Gastroesophageal sphincter (tissue), 2 donors: ENCODE results near the gene CLEC19A.

ENCODE experiments used
- POLR2A ChIP-seq, 2 donors: fragments of 450-650 bp; IDR thresholded peaks; one replicate each; pipeline ENCODE4 v1.6.1; 2017; ENCODE audit warnings: antibody characterized with exemption in 2 of 2, mild to moderate bottlenecking in 2 of 2, moderate library complexity in 1 of 2
- POLR2AphosphoS5 ChIP-seq: sonication (generic); formaldehyde crosslinking; IDR thresholded peaks from one replicate; pipeline ENCODE4 v1.6.1; 2017; ENCODE audit warnings: antibody characterized with exemption

DNA sequence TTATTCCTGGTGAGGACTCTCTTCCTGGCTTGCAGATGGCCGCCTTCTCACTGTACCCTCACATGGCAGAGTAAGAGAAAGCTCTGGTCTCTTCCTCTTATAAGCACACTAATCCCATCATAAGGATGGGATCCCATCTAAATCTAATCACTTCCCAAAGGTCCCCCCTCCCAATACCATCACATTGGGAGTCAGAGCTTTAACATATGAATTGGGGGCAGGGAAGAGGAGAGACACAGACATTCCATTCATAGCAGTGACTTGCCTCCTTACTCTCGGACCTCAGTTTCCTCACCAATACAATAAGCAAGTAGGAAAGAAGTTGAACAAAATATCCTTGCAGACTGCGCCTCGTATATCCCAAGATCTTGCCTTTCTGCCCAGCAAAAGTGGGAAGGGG, 1.7 kb downstream of the CLEC19A start:
- TF ChIP-seq POLR2AphosphoS5, result no peak
- TF ChIP-seq POLR2A (IDR thresholded peaks at IDR 0.05), result no peak
